NCI-H2227 (cell line): ENCODE results near the gene MEGF10.
A peak's percentile ranks its signal among the peaks of the same experiment; 100 is the strongest.
"Not testable (repeated sequence)": the region's sequence is repeated elsewhere in the genome, so short reads cannot be mapped to it uniquely, and the experiment has no call there.

ENCODE experiments used
- DNase-seq: peaks from one replicate; lab custom pipeline; 2025; ENCODE audit not compliant: unreplicated experiment; lab: John Stamatoyannopoulos, UW

The MEGF10 gene

DNA sequence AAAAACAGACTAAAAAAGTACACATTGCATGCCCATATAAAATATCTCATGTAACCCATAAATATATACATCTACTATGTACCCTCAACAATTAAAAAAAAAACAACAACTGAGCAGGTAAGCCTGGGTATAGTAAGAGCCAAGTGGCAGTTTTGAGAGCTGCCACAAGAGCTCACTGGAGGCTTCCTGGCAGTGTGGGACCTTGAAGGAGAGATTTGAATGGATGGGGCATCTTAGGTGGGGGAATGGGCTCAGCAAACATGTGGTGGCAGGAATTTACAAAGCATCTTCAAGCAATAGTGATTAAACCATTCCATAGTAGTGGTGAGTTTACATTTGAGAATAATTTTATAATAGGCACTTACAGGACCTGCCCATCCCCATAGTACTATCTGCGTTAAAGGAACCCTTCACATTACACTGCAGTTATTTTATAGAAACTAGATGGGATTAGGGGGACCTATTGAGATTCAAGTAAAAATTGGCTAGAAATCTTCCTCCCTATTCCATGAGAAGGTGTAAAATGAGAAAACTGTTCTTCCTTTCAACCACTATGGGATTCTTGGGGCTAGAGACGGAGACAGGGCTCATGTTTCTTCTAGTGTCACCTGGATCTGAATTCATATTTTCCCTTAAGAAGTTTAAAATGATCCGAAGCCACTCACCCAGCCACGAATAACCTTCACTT, 6.9 kb downstream of the MEGF10 start:
- no peak for DNase-seq

DNA sequence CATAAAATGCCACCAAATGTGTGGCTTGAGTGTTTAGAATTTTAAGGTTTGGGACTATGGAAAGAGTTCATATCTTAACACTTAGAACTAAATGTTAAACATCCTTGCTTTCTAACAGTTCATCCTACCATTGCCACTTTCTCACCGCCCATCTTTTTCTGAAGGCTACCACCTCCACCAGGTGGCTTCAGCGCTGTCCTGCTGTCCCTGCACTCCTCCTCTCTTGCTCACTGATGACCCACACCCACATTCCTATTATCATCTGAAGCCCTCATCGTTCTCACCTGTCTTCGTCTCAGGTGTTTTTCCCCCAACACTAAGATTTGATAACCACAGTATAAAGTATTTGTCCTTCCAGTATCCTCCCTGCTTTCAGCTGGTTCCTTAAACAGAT, 7.4 kb downstream of the MEGF10 start:
- no peak for DNase-seq

DNA sequence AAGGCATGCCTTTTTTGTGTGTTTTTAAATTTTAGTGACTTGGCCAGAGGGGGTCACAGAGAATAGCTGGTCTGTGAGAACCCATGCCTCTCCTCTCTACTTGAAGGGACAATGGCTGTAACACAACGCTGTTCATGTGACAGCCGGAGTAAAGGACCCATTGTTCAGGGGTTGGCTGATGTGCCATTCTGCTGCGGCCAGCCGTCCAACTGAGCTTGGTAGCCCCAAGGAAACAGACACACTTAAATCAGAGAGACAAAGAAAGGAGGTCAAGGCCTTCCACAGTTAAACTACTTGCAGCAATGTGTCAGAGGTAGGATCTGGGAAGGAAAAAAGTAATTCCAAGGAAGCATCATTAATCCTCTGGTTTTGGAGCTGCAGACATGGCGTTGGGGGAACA, 8.1 kb downstream of the MEGF10 start:
- DNase-seq: no peak

DNA sequence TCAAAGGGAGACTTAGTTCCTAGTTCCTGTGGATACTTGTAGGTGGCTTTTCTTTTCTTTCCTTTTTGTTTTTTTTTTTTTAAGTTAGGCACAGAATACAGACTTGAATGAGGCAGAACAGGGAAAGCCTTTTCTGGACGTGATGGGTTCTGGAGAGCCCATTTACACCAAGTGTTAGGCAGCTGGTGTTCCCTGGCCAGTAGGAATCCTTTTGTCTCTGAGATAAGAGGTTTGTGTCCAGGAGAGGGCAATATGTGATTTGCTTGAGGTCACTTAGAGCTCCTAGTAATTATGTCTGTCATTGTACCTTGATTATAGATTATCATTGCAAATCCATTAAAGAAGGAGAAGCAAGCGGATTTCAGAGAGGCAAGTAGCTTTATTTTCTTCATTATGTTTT, 9.1 kb downstream of the MEGF10 start:
- peak; percentile 58 for DNase-seq

DNA sequence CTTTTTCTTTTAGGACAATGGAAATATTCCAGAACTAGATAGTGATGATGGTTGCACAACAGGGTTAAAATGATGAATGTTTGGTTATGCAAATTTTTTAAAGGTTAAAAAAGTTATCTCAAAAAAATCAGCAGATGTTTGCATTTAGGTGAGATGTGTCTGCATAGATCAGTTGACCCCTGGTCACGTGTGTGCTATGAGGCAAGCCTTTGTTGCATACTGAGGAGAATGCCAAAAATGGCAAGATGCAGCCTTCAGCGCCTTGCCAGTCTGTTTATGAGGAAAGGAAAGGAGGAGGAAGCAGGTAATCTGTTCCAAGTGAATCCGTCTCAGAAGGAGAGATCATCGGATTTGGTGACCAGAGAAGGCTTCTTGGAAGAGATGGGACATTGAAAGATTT, 11.9 kb downstream of the MEGF10 start:
- DNase-seq: no peak

DNA sequence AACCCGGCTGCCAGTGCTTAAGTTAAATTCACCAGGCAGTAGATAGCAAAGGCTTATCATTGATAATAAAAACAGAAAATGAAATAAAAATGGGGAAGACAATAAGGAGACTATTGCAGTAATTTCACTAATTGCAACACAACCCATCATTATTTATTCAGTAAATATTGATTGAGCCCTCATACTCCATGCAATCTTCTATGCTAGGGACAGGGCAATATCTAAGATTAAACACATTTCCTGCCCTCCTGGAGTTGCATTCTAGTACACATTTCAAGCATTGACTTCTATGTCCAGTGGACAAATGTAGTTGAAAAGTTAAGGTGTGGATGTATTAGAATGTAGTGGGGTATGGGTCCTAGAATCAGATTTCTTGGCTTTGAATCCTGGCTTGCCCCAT, 12.8 kb downstream of the MEGF10 start:
- DNase-seq: no peak

DNA sequence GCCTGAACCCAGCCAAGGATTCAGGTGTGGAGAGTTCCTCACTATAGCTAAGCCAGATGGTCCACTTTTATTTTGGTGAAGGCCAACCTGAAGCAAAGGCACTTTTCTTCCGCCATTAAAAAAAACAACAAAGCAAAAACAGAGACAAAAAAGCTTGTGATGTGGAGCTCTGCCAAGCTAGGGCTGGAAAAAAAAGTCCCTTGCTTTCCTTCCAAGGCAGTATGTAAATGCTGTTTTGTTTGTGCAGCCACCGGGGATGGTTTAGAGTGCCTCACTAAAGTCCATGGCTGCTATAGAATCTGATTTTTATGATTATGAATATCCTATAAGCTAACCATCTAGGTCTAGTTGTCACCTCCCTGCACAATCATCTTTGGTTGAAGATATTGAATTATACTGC, 14.9 kb downstream of the MEGF10 start:
- DNase-seq: no peak

DNA sequence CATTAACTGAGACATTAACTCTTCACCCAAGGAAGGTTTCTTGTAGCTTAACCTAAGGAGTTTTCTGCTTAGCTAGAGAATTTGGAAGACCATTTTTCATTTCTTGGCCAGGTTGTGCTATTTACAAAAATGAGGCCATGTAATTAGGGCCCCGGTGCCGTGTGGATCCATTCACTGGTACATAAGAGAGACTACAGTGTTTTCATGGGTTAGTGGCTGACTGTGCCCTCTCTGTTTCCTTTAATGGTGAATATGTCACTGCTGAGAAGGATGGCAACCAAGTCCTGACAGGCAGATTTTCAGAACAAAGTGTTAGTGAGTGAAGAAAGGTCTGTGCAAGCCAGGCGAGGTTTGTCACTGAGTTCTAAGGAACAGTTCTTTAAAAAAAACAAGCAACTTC, 15.4 kb downstream of the MEGF10 start:
- DNase-seq: no peak

DNA sequence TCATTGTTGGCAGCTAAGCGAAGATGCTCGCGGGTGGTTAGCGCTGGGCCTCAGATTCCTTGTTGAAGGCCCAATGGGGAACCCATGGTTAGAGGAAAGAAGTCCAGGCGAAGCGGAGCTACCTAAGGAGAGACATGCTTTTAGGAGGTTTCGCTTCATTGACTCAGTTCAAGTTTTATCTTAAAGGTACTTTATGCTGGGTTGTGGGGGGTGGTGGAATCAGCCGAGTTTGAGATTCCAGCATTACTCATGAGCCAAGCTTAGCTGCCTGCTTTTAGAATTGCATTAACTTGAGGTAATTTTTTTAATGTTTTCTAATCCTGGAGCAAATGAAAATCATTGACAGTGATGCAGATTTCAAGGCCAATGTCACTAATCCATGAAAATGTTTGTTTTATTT, 16.1 kb downstream of the MEGF10 start:
- no peak for DNase-seq

DNA sequence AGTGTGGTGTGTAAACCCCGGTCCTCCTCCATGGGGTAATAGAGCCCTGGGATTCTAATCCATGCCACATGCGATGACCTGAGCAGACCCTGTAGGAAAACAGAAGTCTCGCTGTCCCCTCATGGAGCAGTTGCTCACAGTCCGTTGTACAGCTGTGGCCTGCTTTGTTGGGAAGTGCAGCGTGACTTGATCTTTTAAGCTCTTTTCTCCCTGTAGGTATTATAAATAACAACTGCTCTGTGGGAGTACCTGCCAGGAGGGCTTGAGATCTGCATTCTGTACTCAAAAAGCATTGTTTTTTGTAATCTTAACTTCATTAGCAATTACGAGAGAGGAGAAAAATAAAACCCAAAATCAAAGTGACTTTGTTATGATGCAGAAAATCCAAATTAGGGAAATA, 17.3 kb downstream of the MEGF10 start:
- no peak for DNase-seq

DNA sequence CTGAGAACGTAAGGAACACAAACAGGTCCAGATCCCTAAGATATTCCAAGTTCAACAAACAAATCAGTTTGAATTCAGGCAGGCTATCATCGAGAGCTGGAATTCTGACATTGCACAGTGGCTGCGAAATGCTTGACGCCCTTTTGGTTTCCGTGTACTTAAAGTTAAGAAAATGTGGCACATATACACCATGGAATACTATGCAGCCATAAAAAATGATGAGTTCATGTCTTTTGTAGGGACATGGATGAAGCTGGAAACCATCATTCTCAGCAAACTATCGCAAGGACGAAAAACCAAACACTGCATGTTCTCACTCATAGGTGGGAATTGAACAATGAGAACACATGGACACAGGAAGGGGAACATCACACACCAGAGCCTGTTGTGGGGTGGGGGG, 17.7 kb downstream of the MEGF10 start:
- not testable (repeated sequence) for DNase-seq

DNA sequence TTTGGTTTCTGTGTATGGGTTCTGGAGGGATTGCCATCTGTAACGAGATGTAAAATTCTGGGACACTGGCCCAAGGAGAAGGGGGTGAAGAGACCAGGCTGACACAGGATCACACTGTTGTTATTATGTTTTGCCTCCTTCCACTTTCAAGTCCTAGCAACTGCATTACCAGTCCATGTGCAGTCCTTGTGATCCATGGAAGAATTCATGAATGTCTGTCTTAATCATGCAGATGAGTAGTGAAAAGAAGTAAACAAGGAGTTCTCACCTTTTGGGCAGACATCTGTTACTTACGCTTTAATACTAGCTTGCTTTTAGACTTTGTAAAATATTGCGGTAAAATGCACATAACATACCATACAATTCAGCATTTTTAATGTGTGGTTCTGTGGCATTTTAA, 18.3 kb downstream of the MEGF10 start:
- DNase-seq: no peak

DNA sequence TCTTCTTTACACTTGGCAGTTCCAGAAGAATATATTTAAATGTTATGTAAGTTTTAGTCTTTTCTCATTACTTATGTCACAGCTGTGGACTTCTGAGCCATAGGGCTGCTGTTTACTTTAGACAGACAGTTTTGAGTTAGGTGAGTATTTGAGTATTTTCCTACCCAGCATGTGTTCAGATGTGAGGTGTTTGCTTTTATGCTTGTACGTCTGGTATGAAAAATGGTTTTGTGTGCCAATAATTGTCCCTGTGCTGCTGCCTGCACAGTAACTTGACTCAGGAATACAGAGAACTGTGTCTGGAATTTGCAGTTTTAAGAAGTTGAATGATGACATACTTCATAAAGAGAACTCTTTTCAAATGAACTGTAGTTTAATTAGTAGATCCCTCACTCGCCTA, 20.8 kb downstream of the MEGF10 start:
- DNase-seq: no peak

DNA sequence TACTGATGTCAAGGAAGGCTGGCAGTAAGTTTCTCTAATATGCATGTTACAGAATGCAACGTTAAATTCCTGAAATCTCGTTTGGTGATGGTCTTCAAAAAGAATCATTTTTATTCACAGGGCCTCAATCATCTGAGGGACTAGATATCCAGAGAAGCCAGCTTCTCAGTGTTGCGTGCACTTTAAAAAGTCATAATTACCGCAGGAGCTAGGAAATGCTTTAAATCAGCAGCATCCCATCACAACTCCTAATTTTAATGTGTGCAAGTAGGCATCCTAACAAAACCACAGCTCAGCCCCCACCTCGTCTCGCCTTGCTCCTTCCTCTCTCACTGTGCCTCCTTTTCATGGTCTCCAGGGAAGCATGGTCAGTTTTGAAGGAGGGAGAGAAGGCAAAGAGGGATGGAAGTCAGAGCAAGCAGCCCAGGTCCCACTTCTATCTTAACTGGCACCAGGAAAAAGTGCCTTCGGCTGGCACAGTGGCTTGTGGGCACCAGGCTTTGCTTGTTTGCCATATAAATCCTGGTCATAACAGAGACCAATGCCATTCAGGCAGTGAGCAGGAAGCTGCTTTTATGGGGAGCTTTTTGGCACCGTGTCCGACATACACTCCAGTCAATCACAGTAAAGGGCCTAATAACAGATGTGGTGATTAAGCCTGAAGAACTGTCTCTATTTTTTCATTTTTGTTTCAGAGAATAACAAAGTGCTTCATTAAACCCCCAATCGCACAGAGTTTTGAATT, 21.4 kb downstream of the MEGF10 start:
- no peak for DNase-seq

DNA sequence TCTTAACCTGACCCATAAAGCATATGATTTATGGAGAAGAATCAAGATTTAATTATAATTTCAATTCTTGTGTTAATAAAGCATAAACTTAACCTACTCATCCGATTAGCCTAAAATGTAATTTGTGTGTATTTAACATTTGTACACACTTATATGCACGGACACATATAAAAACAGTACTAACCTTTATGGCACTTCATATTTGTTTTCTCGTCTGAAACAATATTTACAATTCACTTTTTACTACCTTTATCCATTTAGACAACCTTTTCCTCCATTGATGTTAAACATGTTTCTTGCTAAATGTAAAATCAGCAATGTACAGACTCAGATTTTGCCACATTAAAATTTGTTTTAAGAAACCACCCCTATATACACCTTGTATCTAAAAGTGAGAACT, 22.8 kb downstream of the MEGF10 start:
- DNase-seq: no peak

DNA sequence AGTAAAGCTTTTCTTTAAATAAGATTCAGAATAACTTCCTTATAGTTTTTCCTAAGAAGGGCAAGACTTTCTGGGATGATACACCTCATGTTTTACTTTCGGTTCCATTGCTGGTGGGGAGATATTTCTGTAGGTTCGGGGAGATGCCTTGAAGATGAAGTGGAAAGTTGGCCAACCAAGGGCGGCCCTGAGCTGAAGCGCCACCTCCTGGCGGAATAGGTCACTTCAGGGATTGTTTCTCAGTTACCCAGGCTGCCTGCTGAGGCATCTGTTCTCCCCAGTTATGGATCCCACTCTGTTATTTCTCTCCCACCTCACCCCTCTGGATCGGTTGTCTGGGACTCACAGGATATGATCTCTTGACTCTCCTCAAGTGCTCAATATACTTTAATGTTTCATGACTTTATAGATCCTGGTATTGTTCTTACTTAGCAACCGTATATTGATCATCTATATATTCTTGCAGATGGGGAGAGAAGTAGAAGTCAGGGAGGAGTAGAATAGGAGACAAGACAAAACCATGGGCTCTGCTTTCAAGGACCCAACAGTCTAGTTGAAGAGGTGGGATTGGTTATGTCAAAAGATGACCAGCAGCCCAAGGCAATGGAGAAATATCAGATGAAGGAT, 23.4 kb downstream of the MEGF10 start:
- peak; percentile 48 for DNase-seq

DNA sequence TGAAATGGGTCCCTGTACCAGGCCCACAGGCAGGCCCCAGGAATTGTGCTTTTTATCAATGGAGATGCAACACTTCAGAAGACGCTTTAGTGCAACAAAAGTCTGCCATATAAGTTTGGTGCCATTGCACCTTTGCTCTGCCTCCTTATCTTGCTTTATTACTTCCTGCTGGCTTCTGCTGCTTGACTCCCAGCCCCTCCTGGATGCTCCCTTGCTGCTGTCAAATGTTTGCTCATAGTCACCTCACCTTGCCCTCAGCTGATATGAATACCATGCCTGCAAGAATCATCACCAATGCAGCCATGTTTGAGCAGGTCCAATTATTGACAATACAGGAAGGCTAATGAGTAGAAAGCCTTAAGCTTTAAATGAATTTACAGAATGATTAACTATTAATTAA, 25.4 kb downstream of the MEGF10 start:
- no peak for DNase-seq

DNA sequence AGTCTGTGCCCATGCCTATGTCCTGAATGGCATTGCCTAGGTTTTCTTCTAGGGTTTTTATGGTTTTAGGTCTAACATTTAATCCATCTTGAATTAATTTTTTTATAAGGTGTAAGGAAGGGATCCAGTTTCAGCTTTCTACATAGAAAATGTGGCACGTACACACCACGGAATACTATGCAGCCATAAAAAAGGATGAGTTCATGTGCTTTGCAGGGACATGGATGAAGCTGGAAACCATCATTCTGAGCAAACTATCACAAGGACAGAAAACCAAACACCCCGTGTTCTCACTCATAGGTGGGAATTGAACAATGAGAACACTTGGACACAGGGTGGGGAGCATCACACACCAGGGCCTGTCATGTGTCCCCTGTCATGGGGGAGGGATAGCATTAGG, 26.8 kb downstream of the MEGF10 start:
- not testable (repeated sequence) for DNase-seq

DNA sequence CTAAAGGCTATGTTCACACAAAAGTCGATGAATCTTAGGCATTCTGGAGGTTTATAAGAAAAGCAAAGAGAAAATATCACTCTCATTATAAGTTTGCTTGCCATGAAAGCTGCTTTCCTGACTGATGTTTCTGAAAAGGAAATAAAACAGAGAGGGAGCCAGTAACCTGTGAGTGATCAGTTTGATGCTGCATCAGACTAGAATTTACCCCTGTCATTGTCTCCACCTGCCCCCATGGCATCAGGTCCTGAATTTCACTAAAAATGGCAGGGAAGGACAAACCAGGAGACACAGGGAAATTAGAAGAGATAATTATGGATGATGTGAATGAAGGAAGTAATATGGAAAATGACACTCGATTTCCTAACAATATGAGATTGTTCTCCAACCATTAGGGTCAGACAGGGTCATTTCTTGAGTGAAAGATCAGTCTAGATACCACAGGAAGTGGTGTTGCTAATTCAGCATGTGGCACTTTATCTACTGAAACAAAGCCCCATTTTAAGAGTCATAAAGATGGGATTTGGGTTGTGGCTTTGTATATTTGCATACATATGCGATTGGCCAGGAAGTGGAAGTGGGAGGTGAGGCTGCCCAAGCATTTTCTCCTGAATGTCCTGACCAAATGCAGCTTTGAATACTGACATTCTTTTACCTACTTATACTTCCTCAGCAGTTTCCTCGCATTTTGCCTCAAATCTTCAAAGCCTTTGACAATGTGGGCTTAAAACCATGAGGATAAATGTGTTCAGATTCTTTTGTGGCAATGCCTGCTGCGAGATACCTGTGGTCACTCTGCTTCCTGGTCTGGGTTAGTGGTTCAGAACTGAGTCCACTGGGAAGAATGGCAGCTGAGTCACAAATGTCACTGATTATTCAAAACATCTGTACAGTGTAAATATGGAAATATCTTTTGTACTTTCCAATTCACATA, 29.7 kb downstream of the MEGF10 start:
- no peak for DNase-seq

DNA sequence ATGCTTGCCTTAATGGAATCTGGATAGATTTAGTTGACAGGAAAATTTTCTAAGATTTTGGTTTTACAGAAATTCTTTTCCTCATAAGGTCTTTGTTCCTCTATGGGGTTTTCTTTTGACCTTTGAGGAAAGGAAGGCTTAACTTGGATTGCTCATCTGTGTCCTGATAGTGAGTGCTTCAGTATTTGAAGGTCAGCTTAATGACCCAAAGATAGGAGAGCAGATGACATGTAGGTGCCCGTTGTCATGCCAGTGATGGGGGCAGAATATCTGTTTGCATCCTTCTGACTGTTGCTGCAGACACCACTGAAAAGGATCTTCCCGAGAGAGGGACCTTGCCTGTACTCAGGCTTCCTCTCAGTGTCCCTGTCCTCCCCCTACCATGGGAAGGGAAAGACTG, 30.9 kb downstream of the MEGF10 start:
- DNase-seq: no peak

DNA sequence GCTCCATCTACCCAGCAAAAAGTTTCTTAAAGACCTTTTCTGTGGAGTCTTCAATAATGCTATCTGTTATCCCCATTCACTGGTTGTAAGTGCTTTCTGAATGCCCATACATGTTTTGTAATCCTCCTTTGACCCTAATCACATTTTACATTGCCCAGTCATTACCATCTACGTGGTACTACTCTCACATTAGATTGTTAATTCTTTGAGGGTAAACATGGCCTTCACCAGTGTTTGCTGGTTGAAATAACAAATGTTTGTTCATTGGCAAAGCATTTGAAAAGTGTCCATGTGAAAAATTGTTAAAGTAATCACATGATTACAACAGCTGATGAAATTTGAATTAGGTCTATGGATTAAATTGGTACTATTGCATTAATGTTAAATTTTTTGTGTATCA, 31.8 kb downstream of the MEGF10 start:
- no peak for DNase-seq
